SK-N-SH treated with all-trans-retinoic acid at 6 μM for 48 hours (cell line): Measurements from ENCODE around the gene ORC6.

Experiments
- ATAC-seq: fragments of 200-7000 bp; cut with Tn5 transposase; 3 replicates; pipeline ENCODE4 v1.9.1; 2020; ENCODE audit warnings: mild to moderate bottlenecking, moderate library complexity
- ARNTL ChIP-seq: fragments of 450-650 bp; formaldehyde crosslinking; IDR thresholded peaks from 2 replicates; pipeline ENCODE4 v1.5.0; 2020; ENCODE audit warnings: low read depth, mild to moderate bottlenecking, moderate library complexity, borderline replicate concordance
- BACH2 ChIP-seq: fragments of 250-450 bp; sonication (Bioruptor Pico); IDR thresholded peaks from 2 replicates; pipeline ENCODE4 v1.9.0; 2021; ENCODE audit warnings: mild to moderate bottlenecking, borderline replicate concordance
- CREB5 ChIP-seq: fragments of 250-450 bp; sonication (Bioruptor Pico); IDR thresholded peaks from 2 replicates; pipeline ENCODE4 v1.5.1; 2020; ENCODE audit warnings: low read depth, mild to moderate bottlenecking, moderate library complexity
- CSDC2 ChIP-seq: fragments of 250-450 bp; sonication (Bioruptor Pico); IDR thresholded peaks from 2 replicates; pipeline ENCODE4 v1.5.0; 2020; ENCODE audit warnings: mild to moderate bottlenecking, moderate library complexity
- CSRNP3 ChIP-seq: fragments of 250-450 bp; sonication (Bioruptor Pico); IDR thresholded peaks from 2 replicates; pipeline ENCODE4 v1.5.1; 2021; ENCODE audit warnings: mild to moderate bottlenecking, moderate library complexity
- ESRRG ChIP-seq: fragments of 250-450 bp; sonication (Bioruptor Pico); IDR thresholded peaks from 2 replicates; pipeline ENCODE4 v1.6.1; 2021; ENCODE audit warnings: mild to moderate bottlenecking
- ISL1 ChIP-seq: fragments of 250-450 bp; sonication (Bioruptor Pico); IDR thresholded peaks from 2 replicates; pipeline ENCODE4 v2.1.2; 2022; ENCODE audit warnings: mild to moderate bottlenecking, moderate library complexity
- OSR1 ChIP-seq: fragments of 250-450 bp; sonication (Bioruptor Pico); IDR thresholded peaks from 2 replicates; pipeline ENCODE4 v1.8.0; 2022; ENCODE audit warnings: moderate library complexity, mild to moderate bottlenecking, inconsistent platforms
- PATZ1 ChIP-seq: fragments of 250-450 bp; sonication (Bioruptor Pico); IDR thresholded peaks from 2 replicates; pipeline ENCODE4 v1.8.0; 2020; ENCODE audit warnings: mild to moderate bottlenecking, moderate library complexity, borderline replicate concordance
- POU6F1 ChIP-seq: fragments of 250-450 bp; sonication (Bioruptor Pico); IDR thresholded peaks from 2 replicates; pipeline ENCODE4 v1.8.0; 2021; ENCODE audit warnings: low read depth, mild to moderate bottlenecking, moderate library complexity, borderline replicate concordance
- PPARA ChIP-seq: fragments of 250-450 bp; sonication (Bioruptor Pico); IDR thresholded peaks from 2 replicates; pipeline ENCODE4 v1.5.0; 2020; ENCODE audit warnings: mild to moderate bottlenecking, borderline replicate concordance
- RARB ChIP-seq: fragments of 250-450 bp; sonication (Bioruptor Pico); IDR thresholded peaks from 2 replicates; pipeline ENCODE4 v1.8.0; 2021; ENCODE audit warnings: mild to moderate bottlenecking, moderate library complexity
- SNAI2 ChIP-seq: fragments of 250-450 bp; sonication (Bioruptor Pico); IDR thresholded peaks from 2 replicates; pipeline ENCODE4 v1.5.0; 2020; ENCODE audit warnings: mild to moderate bottlenecking, moderate library complexity
- TCF4 ChIP-seq: fragments of 250-450 bp; sonication (Bioruptor Pico); IDR thresholded peaks from 2 replicates; pipeline ENCODE4 v1.8.0; 2021; ENCODE audit warnings: mild to moderate bottlenecking, moderate library complexity, borderline replicate concordance
- TSHZ2 ChIP-seq: fragments of 250-450 bp; sonication (Bioruptor Pico); IDR thresholded peaks from 2 replicates; pipeline ENCODE4 v1.5.0; 2020; ENCODE audit warnings: mild to moderate bottlenecking, moderate library complexity
- ZC3H10 ChIP-seq: fragments of 250-450 bp; sonication (Bioruptor Pico); IDR thresholded peaks from 2 replicates; pipeline ENCODE4 v1.5.1; 2021; ENCODE audit warnings: mild to moderate bottlenecking, moderate library complexity
- ZFP3 ChIP-seq: fragments of 250-450 bp; sonication (Bioruptor Pico); IDR thresholded peaks from 2 replicates; pipeline ENCODE4 v1.5.0; 2020; ENCODE audit warnings: mild to moderate bottlenecking, moderate library complexity
- ZFP30 ChIP-seq: fragments of 450-650 bp; formaldehyde crosslinking; IDR thresholded peaks from 2 replicates; pipeline ENCODE4 v1.5.0; 2022; ENCODE audit warnings: mild to moderate bottlenecking, moderate library complexity
- ZNF565 ChIP-seq: fragments of 450-650 bp; formaldehyde crosslinking; conservative IDR thresholded peaks from 2 replicates; pipeline ENCODE4 v1.5.0; 2020; ENCODE audit warnings: low read depth, mild to moderate bottlenecking, moderate library complexity

ORC6 gene

GRCh38 chr16:46712911-46713310, 23.5 kb downstream of the ORC6 start (continued):
- TF ChIP-seq TCF4 (CRISPR knock-in tag) = no peak

GRCh38 chr16:46713634-46714033, 24.2 kb downstream of the ORC6 start:
- TF ChIP-seq ESRRG (CRISPR knock-in tag) = no peak
- no peak for TF ChIP-seq CSRNP3 (CRISPR knock-in tag)
- TF ChIP-seq TSHZ2 (CRISPR knock-in tag) = no peak
- TF ChIP-seq OSR1 (CRISPR knock-in tag) = no peak
- no peak for TF ChIP-seq PPARA (CRISPR knock-in tag)
- TF ChIP-seq TCF4 (CRISPR knock-in tag) = no peak
- TF ChIP-seq POU6F1 = no peak
- no peak for ATAC-seq

GRCh38 chr16:46714797-46715591, 25.5 kb downstream of the ORC6 start:
- ATAC-seq = no peak
- TF ChIP-seq RARB (CRISPR knock-in tag) (no peak), ESRRG (CRISPR knock-in tag) (no peak), CSDC2 (no peak), ZC3H10 (CRISPR knock-in tag) (no peak), ZFP3 (no peak), PATZ1 (CRISPR knock-in tag) (no peak), CREB5 (no peak), OSR1 (CRISPR knock-in tag) (no peak), TCF4 (CRISPR knock-in tag) (no peak), ARNTL (CRISPR knock-in tag) (no peak), ZNF565 (CRISPR knock-in tag) (no peak), ZFP30 (CRISPR knock-in tag) (no peak), POU6F1 (no peak), BACH2 (CRISPR knock-in tag) (no peak), CSRNP3 (CRISPR knock-in tag) (no peak), TSHZ2 (CRISPR knock-in tag) (no peak), PPARA (CRISPR knock-in tag) (no peak), ISL1 (no peak), SNAI2 (CRISPR knock-in tag) (no peak)
